Activated CD8-positive, alpha-beta memory T cell treated with anti-CD3 and anti-CD28 coated beads for 48 hours (primary cell): ENCODE data around the gene OTOP3.
"Not testable (repeated sequence)": the region's sequence is repeated elsewhere in the genome, so short reads cannot be mapped to it uniquely, and the experiment has no call there.

Source experiments
- DNase-seq, 3 experiments: peaks; one replicate each; pipeline ENCODE4 v3.0.0-alpha.2; 2020; ENCODE audit warnings: low read depth in 2 of 3, low spot score in 2 of 3

Gene OTOP3, protein sequence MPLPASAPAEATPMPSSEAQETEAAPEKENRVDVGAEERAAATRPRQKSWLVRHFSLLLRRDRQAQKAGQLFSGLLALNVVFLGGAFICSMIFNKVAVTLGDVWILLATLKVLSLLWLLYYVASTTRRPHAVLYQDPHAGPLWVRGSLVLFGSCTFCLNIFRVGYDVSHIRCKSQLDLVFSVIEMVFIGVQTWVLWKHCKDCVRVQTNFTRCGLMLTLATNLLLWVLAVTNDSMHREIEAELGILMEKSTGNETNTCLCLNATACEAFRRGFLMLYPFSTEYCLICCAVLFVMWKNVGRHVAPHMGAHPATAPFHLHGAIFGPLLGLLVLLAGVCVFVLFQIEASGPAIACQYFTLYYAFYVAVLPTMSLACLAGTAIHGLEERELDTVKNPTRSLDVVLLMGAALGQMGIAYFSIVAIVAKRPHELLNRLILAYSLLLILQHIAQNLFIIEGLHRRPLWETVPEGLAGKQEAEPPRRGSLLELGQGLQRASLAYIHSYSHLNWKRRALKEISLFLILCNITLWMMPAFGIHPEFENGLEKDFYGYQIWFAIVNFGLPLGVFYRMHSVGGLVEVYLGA

DNA sequence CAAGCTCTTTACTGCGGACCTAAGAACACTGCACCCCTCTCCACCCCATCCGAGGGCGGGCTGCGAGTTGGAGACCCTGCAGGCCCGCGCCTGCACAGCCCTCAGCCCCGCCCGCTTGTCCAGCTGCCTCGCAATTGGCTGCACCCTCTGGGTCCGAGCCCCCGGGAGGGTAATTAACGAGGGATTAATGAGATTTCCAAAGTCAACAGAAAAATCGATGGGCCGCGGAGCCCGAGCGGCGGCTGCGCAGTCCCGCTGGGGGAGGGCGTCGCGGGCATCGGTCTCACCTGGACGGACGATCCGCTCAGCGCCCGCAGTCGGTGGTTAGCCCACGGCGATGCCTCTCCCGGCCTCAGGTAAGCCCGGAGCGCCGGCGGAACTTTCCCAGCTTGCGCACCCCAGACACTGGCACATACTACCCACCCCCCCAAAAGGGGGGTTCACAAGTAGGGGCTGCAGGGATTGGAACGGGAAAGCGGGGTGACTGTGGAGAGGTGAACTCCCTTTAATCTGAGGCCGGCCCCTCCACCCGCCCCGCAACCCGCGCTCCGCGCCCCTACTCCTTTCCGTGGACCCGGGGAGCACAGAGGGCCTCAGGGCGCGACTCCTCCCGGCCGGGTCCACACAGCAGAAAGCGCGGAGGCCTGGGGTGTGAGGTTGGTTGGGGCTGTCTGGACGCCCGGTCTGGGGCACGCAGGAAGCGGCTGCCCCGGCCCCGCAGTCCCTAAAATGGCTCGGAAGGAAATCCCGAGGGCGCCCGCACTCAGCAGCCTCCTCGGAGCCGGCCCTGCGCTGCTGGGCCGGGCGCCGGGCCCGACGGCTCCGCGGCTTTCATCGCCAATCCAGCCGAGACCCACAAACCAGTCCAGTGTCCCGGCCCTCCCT is at the start of gene OTOP3:
OTOP3 (plus strand) TSS at position 314 of the 885 bp plus-strand sequence; CDS start at position 338, 24 bp downstream.
- no peak for DNase-seq

DNA sequence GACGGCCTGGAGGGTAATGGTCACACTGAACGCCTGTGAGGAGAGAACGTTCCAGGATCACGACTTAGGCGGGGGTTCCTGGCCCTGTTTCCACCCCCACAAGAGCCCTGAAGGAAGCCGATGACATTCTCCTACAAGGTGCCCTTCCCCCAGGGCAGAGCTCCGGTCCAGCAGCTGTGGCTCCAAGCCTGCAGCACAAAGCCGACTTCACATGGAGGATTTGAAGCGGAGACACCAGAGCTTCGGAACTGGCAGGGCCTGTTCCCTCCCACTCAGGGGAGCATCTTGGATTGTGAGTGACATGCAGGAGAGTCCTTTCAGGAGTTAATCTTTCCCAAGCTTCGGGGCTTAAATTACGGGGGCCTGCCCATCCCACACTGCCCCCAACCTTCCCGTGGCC is 47.2 kb upstream of the OTOP3 start:
- DNase-seq = no peak

DNA sequence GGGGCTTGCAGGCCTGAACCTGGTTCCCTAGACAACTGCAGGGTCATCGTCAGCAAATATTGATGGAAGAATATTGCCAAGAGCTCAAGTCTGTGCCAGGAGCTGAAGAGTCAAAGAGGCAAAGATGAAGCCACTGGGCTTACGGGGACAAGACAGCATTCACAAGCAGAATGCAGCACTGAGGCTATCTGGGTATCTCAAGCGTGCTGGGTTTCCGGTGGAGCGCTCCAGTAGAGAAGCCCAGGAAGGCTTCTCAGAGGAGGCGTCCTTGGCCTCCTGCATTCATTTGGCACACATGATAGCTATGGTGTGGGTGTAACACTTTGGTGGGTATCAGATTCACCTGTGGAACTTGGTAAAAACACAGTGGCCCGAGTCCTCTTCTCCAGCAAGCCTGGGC is 45.1 kb upstream of the OTOP3 start:
- no peak for DNase-seq

DNA sequence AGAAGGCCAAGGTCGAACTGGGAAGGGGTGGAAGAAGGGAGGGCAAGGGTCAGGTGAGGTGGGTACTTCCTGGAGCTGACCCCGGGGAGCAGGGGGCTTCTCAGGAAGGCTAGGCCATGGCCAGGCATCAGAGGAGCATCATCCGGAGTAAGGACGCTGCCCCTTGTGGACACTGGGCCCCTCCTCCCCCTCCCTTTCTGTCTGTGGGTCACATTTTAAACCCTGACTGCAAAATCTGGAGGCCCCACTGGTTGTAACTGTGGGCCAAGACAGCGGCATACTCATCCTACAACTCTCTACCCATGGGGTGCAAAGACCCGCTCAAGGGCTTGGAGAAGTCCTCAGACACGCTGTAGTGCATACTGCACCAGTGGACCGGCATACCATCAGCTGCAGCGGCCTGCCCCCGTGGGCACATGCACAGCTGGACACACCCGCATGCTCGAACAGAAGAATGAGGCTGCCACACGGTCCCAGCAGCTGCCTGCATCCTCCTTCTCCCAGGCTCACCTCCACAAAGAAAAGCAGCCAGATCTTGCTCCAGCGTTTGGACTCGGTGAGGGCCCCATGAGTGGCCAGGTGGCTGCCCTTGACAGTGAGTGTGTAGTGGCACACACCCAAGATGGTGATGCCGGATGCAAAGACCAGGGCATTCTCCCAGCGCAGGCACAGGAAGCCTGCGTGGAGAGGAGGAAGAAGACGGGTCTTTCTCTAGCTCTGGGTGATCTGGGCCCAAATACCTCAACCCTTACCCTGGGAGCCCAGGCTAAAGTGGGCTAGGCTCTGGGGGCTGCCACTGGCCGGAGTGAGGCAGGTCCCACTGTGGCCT is 43.5 kb upstream of the OTOP3 start:
- no peak for DNase-seq

- no peak for DNase-seq
Observed at GRCh38 chr17:74892974-74893911, 42.5 kb upstream of the OTOP3 start, which contains the start of gene FADS6. Gene FADS6, minus strand, starts transcription at chr17:74893633. Its CDS starts 38 bp downstream, at chr17:74893595.

DNA sequence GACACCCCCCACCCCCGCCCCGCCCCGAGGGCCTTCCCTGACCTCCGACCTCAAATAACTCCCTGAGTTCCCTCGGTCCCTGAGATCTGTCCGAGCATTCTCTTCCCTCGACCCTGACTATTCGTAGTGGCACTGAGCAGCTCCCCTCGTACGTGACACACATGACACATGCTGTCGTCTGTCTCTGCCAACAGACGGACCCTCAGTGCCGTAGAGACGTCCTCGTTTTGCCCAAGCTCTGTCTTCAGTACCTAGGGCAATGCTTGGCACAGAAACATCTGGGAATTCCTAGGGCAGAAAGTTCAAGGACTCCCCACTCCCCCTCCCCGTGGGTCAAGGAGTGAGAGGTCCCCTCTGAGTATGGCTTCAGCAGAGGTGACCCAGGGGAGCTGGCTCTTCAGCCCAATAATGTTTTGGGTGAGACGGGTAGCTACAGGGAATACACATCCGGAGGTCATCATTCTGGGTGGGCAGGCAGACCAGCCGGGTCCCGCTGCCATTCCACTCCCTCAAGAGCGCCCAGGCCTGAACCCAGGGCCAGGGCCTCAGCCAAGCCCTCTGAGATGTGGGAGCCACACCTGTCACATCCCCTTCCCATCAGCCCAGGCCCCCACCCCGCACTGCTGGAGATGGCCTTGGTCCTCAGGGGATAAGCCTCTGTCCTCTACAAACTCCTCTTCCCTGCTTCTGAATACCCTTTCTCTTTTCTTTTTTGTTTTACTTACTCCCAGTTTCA is 41.6 kb upstream of the OTOP3 start:
- no peak for DNase-seq

DNA sequence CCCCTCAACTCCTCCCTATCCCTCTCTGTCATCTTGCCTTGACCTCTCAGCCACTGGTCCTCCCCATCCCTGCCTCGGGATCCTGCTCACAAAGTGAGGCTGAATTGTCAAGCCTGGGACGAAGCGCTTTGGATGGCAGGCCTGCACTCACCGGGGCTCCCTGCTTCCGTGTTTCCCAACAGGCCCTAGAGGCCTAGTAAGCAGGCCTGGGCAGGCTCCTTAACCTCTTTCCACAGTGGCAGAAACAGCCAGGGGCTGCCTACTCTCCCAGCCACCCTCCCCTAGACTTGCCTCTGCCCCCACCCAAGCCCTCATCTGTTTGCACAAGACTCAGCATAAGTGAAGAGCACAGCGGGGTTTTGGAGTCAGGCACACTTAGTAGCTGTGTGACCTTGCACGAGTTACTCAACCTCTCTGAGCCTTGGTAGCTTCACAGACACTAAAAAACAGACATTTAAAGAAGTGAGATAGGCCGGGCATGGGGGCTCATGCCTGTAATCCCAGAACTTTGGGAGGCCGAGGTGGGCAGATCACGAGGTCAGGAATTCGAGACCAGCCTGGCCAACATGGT is 37.2 kb upstream of the OTOP3 start:
- DNase-seq = no peak

DNA sequence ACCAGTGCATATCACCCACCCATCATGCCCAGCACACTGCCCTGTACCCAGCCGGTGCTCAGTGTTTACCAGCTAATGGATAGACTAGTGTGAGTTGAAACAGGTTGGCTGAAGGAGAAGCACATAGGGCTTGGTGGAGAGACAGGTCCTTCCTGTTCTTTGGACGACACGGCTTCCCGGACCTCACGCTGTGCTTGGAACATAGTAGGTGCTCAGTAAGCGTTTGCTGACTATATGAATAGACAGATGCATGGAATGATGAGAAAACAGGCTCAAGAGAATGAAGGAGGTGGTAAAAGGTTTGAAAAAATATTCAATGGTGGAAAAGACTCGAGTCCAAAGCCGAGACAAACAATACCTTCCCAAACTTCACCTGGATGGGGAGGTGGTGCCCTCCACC is 35.5 kb upstream of the OTOP3 start:
- DNase-seq = no peak

DNA sequence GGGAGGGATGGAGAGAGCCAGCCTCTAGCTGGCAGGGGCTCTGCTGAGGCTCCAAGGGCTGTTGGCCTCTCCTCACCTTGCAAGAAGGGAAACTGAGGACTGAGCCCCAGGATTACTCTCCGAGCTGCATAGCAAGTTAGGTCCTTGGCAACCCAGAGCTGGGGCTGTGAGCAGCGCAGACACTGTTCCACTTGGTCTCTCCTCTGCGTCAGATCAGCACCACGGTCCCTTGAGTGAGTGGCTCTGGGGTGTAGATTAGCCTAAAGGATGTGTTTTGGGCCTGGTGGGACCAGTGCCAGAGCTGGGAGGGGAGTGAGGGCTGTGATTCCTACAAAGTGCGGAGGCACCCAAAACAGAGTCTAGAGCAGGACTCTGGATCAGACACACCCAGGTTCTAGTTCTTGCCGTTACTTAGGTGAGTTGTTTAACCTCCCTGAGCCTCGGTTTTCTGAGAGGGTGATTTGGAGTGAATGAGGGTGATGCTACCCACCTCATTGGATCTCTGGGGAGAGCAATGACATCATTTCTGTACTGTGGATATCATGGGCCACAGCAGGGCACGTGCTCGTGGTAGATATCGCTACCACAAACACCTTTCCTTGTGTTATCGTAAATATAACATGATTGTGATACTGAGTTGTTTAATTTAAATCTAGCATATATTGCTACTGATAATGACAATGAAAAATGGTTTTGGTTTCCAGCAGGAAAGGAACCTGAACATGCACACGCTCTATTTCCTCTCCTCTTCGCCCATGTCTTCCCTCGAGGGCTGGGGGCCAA is 34.2 kb upstream of the OTOP3 start:
- no peak for DNase-seq

GRCh38 chr17:74903034-74903433 is 32.7 kb upstream of the OTOP3 start:
- DNase-seq = no peak

GRCh38 chr17:74903671-74904070 is 32.0 kb upstream of the OTOP3 start:
- no peak for DNase-seq

GRCh38 chr17:74904687-74905409 is 30.9 kb upstream of the OTOP3 start:
- no peak for DNase-seq

DNA sequence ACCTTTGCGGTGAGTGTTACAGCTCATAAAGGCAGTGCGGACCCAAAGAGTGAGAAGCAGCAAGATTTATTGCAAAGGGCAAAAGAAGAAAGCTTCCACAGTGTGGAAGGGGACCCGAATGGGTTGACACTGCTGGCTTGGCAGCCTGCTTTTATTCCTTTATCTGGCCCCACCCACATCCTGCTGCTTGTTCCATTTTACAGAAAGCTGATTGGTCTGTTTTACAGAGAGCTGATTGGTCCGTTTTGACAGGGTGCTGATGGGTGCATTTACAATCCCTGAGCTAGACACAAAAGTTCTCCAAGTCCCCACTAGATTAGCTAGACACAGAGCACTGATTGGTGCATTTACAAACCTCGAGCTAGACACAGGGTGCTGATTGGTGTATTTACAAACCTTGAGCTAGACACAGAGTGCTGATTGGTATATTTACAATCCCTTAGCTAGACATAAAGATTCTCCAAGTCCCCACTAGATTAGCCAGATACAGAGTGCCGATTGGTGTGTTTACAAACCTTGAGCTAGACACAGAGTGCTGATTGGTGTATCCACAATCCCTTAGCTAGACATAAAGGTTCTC is 29.4 kb upstream of the OTOP3 start:
- DNase-seq = not testable (repeated sequence)

- no peak for DNase-seq
Observed at GRCh38 chr17:74907012-74907411, 28.7 kb upstream of the OTOP3 start.

DNA sequence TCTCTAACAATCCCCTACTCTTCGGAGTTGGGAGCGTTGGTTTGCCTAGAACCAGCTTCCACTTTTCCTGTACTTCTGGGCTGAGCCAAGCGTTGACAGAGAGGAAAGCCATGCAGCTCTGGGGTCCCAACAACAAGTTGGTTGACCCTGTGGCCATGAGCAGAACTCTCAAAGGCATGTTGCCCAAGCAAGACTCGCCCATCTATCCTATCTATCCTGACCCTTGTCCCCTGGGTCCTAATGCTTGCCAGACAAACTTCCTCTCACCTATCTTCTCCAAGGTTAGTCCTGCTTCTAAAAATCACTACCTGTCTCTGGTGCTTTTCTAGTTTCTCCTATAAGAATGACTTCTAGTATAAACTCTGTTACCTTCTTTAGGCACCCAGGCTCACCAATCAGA is 26.6 kb upstream of the OTOP3 start:
- DNase-seq = not testable (repeated sequence)

GRCh38 chr17:74911423-74911822 is 24.3 kb upstream of the OTOP3 start:
- not testable (repeated sequence) for DNase-seq
